ENCODE data around the gene DPP7.

GRCh38 chr9:137128862-137129455 is 14.4 kb upstream of the DPP7 start:
- TF ChIP-seq, protein P1, sequence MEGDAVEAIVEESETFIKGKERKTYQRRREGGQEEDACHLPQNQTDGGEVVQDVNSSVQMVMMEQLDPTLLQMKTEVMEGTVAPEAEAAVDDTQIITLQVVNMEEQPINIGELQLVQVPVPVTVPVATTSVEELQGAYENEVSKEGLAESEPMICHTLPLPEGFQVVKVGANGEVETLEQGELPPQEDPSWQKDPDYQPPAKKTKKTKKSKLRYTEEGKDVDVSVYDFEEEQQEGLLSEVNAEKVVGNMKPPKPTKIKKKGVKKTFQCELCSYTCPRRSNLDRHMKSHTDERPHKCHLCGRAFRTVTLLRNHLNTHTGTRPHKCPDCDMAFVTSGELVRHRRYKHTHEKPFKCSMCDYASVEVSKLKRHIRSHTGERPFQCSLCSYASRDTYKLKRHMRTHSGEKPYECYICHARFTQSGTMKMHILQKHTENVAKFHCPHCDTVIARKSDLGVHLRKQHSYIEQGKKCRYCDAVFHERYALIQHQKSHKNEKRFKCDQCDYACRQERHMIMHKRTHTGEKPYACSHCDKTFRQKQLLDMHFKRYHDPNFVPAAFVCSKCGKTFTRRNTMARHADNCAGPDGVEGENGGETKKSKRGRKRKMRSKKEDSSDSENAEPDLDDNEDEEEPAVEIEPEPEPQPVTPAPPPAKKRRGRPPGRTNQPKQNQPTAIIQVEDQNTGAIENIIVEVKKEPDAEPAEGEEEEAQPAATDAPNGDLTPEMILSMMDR (conservative IDR thresholded peaks at IDR 0.05; ENCODE audit: low read depth, low read length): no peak
- TF ChIP-seq USF2 (IDR thresholded peaks at IDR 0.05; ENCODE audit: low read depth, low read length) (no peak), CHD1 (IDR thresholded peaks at IDR 0.05; ENCODE audit: low read depth, low read length) (no peak), RCOR1 (IDR thresholded peaks at IDR 0.05; ENCODE audit: insufficient replicate concordance, low read length) (no peak), POLR2A (IDR thresholded peaks at IDR 0.05; ENCODE audit: low read depth, low read length) (no peak), MAZ (IDR thresholded peaks at IDR 0.05; ENCODE audit: borderline replicate concordance, low read depth, low read length) (no peak), SMC3 (IDR thresholded peaks at IDR 0.05; ENCODE audit: low read depth, low read length) (no peak), BHLHE40 (IDR thresholded peaks at IDR 0.05; ENCODE audit: low read depth, low read length) (no peak)
- TF ChIP-seq, protein P2, sequence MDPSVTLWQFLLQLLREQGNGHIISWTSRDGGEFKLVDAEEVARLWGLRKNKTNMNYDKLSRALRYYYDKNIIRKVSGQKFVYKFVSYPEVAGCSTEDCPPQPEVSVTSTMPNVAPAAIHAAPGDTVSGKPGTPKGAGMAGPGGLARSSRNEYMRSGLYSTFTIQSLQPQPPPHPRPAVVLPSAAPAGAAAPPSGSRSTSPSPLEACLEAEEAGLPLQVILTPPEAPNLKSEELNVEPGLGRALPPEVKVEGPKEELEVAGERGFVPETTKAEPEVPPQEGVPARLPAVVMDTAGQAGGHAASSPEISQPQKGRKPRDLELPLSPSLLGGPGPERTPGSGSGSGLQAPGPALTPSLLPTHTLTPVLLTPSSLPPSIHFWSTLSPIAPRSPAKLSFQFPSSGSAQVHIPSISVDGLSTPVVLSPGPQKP (IDR thresholded peaks at IDR 0.05; ENCODE audit: borderline replicate concordance, low read depth, low read length): no peak

Data from IMR-90 (cell line).